ENCODE data around the gene CA4.

The CA4 gene

GRCh38 chr17:60155427-60155814, 5.6 kb downstream of the CA4 start:
- no peak for DNase-seq (ENCODE audit: low spot score)

- no peak for DNase-seq (ENCODE audit: low spot score)
Observed at GRCh38 chr17:60155815-60156214, 6.0 kb downstream of the CA4 start.

GRCh38 chr17:60156746-60157145, 7.0 kb downstream of the CA4 start:
- DNase-seq (ENCODE audit: low spot score): no peak

GRCh38 chr17:60157487-60158040, 7.8 kb downstream of the CA4 start:
- no peak for DNase-seq (ENCODE audit: low spot score)

GRCh38 chr17:60158751-60159478, 9.1 kb downstream of the CA4 start:
- no peak for DNase-seq (ENCODE audit: low spot score)

GRCh38 chr17:60159479-60159866, 9.7 kb downstream of the CA4 start:
- DNase-seq (ENCODE audit: low spot score): no peak

- DNase-seq (ENCODE audit: low spot score): no peak
Observed at GRCh38 chr17:60160829-60161501, 11.2 kb downstream of the CA4 start.

- DNase-seq (ENCODE audit: low spot score): no peak
Observed at GRCh38 chr17:60161598-60162330, 12.0 kb downstream of the CA4 start.

GRCh38 chr17:60163108-60163784, 13.5 kb downstream of the CA4 start:
- no peak for DNase-seq (ENCODE audit: low spot score)

GRCh38 chr17:60164164-60164563, 14.4 kb downstream of the CA4 start:
- DNase-seq (ENCODE audit: low spot score): no peak

GRCh38 chr17:60164697-60165096, 14.9 kb downstream of the CA4 start:
- DNase-seq (ENCODE audit: low spot score): no peak

- no peak for DNase-seq (ENCODE audit: low spot score)
Observed at GRCh38 chr17:60165223-60165622, 15.4 kb downstream of the CA4 start.

GRCh38 chr17:60165971-60166370, 16.2 kb downstream of the CA4 start:
- peak; percentile 44 for DNase-seq (ENCODE audit: low spot score)

- no peak for DNase-seq (ENCODE audit: low spot score)
Observed at GRCh38 chr17:60167065-60167741, 17.4 kb downstream of the CA4 start.

- no peak for DNase-seq (ENCODE audit: low spot score)
Observed at GRCh38 chr17:60168654-60169053, 18.9 kb downstream of the CA4 start.

GRCh38 chr17:60169921-60170817, 20.4 kb downstream of the CA4 start:
- DNase-seq (ENCODE audit: low spot score): no peak

- no peak for DNase-seq (ENCODE audit: low spot score)
Observed at GRCh38 chr17:60170835-60171752, 21.3 kb downstream of the CA4 start.

GRCh38 chr17:60171753-60172079, 21.9 kb downstream of the CA4 start:
- DNase-seq (ENCODE audit: low spot score): no peak

GRCh38 chr17:60173304-60173819, 23.6 kb downstream of the CA4 start:
- DNase-seq (ENCODE audit: low spot score): no peak

Measured in SW480 (cell line).